ENCODE measurements around the gene OR8D2.

The OR8D2 gene, protein sequence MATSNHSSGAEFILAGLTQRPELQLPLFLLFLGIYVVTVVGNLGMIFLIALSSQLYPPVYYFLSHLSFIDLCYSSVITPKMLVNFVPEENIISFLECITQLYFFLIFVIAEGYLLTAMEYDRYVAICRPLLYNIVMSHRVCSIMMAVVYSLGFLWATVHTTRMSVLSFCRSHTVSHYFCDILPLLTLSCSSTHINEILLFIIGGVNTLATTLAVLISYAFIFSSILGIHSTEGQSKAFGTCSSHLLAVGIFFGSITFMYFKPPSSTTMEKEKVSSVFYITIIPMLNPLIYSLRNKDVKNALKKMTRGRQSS

GRCh38 chr11:124320097-124320496 is at the start of gene OR8D2:
TSS of gene OR8D2 (minus strand) at chr11:124320197. CDS start at chr11:124320197, 0 bp downstream.
- DNase-seq (ENCODE audit: low spot score) = no peak

GRCh38 chr11:124359566-124359965 is 39.6 kb upstream of the OR8D2 start:
- no peak for DNase-seq (ENCODE audit: low spot score)

GRCh38 chr11:124346311-124346955 is 26.4 kb upstream of the OR8D2 start:
- DNase-seq (ENCODE audit: low spot score) = no peak

DNA sequence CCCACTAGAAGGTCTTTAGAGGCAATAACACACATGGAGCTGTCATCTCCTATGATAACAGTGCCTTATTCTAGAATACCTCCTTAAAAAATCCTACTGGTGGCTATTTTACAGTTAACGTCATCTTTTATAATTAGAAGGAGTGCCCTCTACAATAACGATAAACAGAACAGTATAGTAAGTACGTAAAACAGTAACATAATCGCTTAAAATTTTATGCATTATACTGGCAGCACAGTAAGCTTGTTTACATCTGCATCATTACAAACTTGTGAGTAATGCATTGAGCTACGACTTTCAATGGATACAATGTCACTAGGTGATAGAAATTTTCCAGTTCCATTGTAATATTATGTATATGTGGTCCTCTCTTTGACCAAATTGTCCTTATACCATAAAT is 24.3 kb upstream of the OR8D2 start:
- DNase-seq (ENCODE audit: low spot score) = no peak

- DNase-seq (ENCODE audit: low spot score) = no peak
Observed at GRCh38 chr11:124340142-124340447, 20.1 kb upstream of the OR8D2 start.

DNA sequence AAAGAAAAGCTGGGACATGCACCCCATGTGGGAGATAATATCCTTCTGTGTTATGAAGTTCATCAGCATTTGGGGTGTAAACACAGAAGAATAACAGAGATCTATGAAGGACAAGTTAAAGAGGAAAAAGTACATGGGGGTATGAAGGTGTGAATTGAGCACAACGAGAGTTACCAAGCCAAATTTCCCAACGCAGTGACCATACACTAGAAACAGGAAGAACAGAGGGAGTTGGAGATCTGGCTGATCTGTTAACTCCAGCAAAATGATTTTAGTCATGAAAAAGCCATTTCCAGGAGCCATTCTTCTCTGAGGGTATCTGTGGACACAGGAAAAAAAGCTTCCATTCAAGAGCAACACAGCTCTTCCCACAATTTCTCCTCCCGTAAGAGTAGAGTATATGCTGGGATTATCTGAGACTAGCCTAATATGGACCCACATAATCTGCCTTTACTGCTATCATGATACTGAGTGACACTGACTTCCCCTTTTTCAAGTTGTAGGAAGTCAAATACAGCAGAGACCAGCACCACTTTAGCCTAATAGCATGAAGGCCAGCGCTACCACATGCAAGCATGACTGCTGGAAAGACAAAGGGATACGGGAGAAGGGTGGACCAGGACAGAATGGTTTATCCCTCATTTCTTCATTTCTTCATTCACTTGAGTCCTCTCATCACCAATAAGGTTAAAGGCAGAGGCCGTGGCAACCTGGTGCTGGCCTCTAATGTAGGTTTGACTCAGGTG is 19.6 kb upstream of the OR8D2 start:
- DNase-seq (ENCODE audit: low spot score) = no peak

DNA sequence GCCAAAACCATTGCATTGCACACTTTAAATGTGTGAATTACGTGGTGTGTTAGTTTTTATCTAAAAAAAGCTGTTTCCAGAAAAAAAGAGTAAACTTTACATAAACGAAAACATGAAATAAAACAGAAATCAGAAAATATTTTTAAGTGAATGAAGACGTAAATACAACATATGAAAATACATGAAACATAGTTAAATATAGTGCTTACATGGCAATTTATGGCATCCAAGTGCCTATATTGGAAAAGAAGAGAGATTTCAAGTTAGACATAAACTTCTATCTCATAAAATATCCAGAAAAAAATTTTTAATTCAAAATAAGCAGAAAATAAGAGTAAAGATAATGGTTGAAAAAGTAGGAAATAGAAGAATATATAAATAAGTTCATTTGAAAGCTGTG is 11.9 kb upstream of the OR8D2 start:
- DNase-seq (ENCODE audit: low spot score) = no peak

DNA sequence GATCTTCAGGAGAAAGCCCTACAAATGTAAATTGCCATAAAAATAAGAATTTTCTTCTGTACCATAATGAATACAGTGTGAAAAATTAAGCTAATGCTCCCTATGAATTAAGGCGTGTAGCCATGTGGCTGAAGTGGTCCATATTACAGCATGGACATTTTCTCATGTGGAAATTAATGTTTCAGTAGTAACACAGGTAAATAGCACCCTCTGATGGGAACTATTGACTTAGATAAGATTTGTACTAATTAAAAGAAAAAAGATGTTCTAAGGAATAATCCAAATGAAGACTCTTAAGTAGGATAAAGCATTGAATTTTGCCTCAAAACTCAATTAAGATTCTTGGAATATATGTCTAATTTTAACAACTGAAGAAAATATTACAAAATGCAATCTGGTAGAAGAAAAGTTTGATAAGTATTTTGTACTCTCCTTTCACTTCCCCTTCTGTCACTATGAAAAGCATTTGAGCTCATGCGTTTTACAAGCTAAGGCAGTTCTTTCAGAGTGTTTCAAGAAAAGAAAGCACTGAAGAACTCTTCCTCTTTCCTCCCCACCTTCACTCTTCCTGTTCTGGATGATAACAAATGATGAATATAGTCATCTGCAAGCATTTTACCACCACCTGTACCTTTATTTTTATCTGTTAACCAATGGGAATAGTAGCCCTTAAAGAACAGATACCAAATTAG is 9.9 kb upstream of the OR8D2 start:
- DNase-seq (ENCODE audit: low spot score) = no peak

GRCh38 chr11:124327775-124328174 is 7.8 kb upstream of the OR8D2 start:
- DNase-seq (ENCODE audit: low spot score) = no peak

- DNase-seq (ENCODE audit: low spot score) = no peak
Observed at GRCh38 chr11:124322356-124322755, 2.4 kb upstream of the OR8D2 start.

- no peak for DNase-seq (ENCODE audit: low spot score)
Observed at GRCh38 chr11:124315052-124315451, 4.9 kb downstream of the OR8D2 start.

DNA sequence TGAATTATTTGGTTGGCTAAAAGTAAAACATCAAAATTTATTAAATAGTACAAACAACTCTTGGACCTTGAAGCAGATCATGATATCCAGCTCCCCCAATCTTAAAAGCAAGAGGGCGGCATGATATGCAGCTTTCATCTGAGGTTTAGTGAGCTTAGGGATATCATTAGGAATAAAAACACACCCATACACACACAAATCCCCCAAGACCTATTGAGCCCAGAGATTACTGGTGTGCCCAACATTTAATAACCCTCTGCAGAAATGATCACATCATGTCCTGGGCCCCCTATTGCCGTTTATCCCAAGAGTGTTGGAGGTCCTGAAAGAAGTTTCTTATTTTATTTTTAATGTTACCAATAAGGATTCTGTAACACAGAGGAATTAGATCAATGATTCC is 6.1 kb downstream of the OR8D2 start, which contains the start of gene OR8D1:
OR8D1 (minus strand) TSS at position 101 of the 400 bp plus-strand sequence. CDS start 3,183 bp downstream, outside the sequence.
- no peak for DNase-seq (ENCODE audit: low spot score)

DNA sequence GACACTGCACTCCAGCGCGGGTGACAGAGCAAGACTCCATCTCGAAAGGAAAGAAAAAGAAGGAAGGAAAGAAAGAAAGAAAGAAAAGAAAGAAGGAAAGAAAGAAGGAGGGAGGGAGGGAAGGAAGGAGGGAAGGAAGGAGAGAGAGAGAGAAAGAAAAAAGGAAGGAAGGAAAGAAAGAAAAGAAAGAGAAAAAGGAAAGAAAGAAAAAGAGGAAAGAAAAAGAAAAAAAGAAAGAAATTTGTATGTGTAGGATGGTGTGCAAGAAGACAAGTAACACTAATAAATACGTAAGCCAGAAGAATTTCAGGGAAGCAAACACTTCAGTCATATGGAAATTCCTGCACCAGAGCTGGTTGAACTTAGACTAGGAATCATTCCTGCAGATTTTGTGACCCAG is 6.9 kb downstream of the OR8D2 start:
- no peak for DNase-seq (ENCODE audit: low spot score)

- no peak for DNase-seq (ENCODE audit: low spot score)
Observed at GRCh38 chr11:124311670-124312069, 8.3 kb downstream of the OR8D2 start.

- no peak for DNase-seq (ENCODE audit: low spot score)
Observed at GRCh38 chr11:124311269-124311668, 8.7 kb downstream of the OR8D2 start.

DNA sequence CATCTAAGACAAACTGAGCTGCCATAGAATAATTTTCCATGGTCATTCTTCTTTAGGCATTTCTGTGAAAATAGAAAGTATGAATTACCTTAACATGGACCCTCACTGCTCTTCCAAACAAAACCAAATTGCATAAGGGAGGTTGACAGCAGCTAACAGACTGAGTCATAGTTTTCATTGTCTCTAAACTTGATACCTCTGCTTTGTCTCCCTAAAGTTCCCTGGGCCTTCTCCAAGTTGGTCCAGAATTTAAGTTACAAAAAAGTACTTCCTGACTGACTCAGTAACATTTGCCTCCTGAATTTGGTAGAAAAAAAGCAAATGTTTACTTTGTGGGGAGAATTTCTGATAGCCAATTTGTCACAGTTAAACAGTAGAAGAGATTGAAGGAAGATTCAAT is 9.3 kb downstream of the OR8D2 start:
- no peak for DNase-seq (ENCODE audit: low spot score)

DNA sequence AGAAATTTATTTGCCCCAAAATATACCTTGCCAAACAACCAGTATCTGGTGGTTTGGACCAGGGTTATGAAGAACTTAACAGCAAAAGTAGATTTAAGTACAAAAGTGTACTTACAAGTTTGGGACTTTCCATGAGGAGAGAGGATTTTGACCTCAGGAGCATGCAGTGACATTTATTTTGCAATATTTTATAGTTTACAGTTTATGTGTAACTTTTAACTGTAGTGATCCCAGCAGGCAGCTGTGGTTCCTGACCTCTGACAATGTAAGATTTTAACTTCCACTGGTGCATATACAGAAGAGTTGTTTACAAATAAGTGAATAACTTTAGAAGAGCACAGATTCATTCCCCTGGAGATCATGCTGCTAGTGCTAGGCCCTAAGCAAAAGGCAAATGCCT is 12.9 kb downstream of the OR8D2 start:
- DNase-seq (ENCODE audit: low spot score) = no peak

- no peak for DNase-seq (ENCODE audit: low spot score)
Observed at GRCh38 chr11:124302347-124303125, 17.5 kb downstream of the OR8D2 start.

- DNase-seq (ENCODE audit: low spot score) = no peak
Observed at GRCh38 chr11:124301548-124301947, 18.4 kb downstream of the OR8D2 start.

GRCh38 chr11:124297921-124298320 is 22.1 kb downstream of the OR8D2 start:
- DNase-seq (ENCODE audit: low spot score) = no peak

DNA sequence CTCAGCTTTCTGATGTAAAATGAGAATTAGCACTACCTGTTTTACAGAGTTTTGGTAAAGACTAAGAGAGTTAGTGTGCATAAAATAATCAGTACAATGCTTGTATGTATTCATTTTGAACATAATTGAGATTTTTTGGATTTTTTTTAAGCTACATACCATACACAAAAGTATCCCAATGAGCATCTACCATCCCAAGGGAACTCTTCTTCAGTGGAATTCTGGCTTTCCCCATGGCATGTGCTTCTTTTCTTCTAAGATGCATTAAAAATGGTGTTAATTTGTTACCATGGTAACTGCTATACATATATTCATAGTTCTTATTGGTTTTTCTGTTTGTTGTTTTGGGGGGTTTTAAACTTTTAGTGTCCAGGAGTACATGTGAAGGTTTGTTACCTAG is 24.0 kb downstream of the OR8D2 start:
- no peak for DNase-seq (ENCODE audit: low spot score)

DNA sequence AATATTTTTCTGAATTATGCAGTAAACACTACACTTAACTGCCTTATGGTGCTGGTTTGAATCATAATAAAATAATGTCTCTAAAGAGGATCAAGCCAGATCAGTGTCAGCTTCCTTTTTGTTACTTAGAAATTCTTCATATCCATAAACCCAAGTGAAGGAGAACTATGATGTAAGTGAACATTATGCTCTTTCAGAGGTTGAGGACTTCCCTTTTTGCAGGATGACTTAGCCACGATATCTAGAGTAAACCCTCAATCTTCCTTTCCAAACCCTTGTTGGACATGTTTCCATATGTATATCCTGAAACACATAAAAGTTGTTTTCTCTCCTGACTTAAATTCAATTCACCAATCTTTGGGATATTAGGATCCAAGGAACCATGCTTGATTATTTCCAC is 25.3 kb downstream of the OR8D2 start:
- DNase-seq (ENCODE audit: low spot score) = no peak

All from CD4-positive, alpha-beta T cell treated with Interleukin-15 for 4 hours (primary cell).